T1000 (cell line): Measurements from ENCODE around the gene KRTAP4-8.
"Not testable (repeated sequence)": the region's sequence is repeated elsewhere in the genome, so short reads cannot be mapped to it uniquely, and the experiment has no call there.

ENCODE experiments used
- DNase-seq: peaks from one replicate; lab custom pipeline; 2025; ENCODE audit warnings: mixed read lengths; lab: John Stamatoyannopoulos, UW

KRTAP4-8 gene

DNA sequence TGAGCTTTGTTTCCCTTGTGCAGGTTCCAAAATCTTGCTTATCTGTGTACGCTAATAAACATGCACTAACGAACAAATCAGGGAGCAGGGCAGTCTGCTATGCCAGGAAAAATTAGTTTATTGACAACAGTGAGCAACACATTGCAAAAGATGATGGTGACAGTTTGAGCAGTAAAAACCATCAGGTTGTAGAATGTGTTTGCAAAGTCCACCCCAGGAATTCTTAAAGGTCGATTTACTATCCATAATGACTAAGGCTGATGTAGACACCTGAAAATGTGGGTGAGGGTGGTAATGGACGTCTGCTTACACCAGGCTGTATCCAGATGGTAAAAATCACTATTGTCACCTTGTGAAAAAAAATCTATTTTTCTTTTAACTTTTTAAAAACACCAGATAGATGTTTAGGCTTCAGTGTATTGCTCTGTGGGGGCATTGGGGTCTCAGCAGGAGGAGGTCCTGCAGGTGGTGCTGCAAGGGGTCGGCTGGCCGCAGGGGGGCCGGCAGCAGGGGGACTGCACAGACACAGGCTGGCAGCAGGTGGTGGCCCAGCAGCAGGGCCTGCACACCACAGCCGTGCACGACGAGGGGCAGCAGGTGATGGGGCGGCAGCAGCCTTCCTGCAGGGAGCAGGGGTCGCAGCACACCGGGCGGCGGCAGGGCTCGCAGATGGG is 32.8 kb downstream of the KRTAP4-8 start:
- DNase-seq: not testable (repeated sequence)

DNA sequence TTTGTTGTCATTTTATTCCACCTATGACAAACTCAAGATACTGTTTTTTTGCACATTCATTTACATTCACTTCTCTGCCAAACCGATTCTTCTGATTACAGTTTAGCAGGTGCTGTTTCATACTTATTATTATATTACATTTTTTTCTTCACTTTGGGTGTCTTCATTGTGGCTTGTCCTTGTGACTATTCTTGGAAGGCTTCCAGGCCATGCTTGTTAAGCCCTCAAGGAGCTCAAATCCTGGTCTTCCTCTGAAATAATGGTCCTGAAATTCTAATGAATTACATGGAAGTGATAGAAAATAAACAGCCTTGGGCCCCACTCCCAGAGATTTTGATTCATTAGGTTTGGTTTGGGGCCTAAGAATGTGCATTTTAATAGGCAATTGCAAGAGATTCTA is 33.6 kb downstream of the KRTAP4-8 start:
- no peak for DNase-seq

DNA sequence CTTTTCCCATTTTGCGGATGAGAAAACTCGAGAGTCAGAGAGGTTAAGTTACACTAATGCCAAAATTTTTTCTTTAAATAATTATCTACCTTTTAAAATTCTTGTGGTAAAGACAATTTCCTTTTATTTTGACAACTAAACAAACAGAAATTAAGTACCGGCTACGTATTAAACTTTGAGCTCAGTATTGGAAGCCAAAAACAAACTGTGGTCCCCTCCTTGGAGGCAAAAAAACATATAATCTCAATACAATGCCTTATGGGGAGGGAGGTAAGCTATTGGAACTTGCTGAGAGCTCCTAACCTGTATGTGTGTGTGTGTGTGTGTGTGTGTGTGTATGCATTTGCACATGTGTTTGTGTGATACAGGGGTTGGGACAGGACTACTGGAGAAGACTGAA is 34.5 kb downstream of the KRTAP4-8 start:
- DNase-seq: no peak

- DNase-seq: no peak
Observed at GRCh38 chr17:41061964-41062363, 36.0 kb downstream of the KRTAP4-8 start.

DNA sequence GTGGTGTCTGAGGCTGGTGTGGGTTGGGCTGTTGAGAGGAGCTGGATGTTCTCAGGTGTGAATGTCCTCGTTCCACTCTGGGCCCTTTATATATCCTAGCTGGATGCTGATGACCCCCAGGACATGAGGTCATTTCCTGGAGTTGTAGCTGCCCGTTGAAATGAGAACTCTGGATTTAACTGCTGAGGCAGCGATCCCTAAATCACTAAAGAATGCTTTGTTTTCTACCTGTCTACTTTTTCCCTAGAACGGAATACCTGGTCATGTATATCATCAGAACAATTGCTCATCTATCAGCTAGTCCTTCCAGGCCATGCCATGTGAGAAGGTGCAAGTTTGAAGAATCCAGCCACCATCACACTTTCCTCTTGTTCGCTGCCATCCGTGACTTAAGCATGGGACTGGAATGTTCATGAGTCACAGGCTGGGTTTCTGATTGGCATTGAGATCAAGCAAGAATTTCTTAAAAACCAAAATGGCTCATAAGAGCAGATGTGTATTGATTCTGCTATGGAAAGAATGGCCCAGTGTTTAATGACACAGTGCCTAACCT is 37.8 kb downstream of the KRTAP4-8 start, which contains the start of gene KRTAP2-3:
Gene KRTAP2-3 (minus strand): TSS at position 63 of the 553 bp plus-strand sequence. CDS start 64 bp downstream, outside the sequence.
- DNase-seq: peak; percentile 26

DNA sequence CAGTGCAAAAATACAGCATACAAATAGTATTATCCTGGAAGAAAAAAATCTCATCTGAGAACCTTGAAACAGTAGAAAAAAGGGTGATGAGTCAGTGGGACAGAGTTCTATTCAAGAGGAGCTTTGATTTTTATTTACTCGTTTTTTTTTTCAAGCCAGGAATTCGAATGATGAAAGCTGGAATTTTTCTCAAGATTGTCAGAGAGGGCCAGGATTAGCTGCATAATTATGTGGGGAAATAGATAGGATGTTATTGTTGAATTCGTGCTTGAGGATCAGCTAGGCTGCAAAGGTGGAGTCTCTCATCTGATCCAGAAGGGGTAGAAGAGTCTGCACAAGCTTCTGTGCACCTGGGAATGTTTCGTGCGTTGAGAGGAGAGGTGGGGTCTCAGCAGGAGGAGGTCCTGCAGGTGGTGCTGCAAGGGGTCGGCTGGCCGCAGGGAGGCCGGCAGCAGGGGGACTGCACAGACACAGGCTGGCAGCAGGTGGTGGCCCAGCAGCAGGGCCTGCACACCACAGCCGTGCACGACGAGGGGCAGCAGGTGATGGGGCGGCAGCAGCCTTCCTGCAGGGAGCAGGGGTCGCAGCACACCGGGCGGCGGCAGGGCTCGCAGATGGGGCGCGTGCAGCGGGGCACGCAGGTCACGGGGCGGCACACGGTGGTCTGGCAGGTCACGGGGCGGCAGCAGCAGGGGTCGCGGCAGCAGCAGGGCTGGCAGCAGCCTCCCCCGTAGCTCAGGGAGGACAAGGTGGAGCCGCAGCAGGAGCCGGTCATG is 38.5 kb downstream of the KRTAP4-8 start:
- DNase-seq: not testable (repeated sequence)

DNA sequence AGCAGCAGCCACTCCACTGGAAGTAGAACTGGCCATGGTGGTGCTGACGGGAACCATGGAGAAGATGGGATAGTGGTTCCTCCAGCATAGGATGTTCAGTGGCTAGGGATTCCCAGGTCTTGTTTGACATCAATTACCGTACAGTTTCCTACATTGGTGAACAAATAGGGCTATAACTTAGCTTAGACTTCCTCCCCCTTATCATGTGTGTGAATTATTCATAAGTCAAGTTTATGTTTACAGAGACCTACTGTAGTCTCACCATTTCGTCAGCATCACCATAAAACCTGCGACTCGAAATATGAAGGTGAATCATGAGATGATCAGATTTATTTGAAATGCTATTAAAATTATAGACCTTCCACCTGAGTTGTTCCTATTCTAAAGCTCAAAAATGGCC is 39.2 kb downstream of the KRTAP4-8 start:
- DNase-seq: no peak

DNA sequence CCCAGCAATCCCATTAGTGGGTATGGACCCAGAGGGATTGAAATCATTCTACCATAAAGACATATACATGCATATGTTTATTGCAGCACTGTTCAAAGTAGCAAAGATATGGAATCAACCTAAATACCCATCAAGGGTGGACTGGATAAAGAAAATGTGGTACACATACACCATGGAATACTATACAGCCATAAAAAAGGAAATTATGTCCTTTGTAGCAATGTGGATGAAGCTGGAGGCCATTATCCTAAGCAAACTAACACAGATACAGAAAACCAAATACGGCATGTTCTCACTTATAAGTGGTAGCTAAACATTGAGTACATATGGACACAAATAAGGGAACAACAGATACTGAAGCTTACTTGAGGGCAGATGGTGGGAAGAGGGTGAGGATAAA is 40.4 kb downstream of the KRTAP4-8 start:
- no peak for DNase-seq

DNA sequence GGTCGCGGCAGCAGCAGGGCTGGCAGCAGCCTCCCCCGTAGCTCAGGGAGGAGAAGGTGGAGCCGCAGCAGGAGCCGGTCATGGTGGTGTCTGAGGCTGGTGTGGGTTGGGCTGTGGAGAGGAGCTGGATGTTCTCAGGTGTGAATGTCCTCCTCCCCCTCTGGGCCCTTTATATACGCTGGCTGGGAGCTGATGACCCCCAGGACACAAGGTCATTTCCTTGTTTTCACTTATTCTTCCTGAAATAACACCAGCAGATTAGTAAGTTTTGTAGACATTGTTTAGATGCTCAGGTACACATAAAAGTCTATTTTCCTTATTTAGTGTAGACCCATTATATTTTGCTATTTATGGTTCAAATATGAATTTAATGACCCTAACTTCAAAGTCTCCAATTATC is 42.8 kb downstream of the KRTAP4-8 start, which contains the start of gene KRTAP2-2:
Gene KRTAP2-2 (minus strand): TSS at position 101 of the 400 bp plus-strand sequence. CDS start 19 bp downstream, at position 82.
- DNase-seq: not testable (repeated sequence)

DNA sequence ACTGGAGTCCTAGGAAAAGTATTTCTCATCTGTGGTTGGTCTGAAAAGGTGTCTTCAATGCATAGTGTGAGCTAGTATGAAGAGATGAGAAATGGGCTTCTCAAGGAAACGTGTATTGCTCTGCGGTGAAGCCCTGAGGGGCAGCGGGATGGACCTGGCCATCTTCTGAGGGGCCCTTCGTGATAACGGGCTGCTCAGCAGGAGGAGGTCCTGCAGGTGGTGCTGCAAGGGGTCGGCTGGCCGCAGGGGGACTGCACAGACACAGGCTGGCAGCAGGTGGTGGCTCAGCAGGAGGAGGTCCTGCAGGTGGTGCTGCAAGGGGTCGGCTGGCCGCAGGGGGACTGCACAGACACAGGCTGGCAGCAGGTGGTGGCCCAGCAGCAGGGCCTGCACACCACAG is 43.4 kb downstream of the KRTAP4-8 start:
- not testable (repeated sequence) for DNase-seq

GRCh38 chr17:41054025-41054424 is 43.9 kb downstream of the KRTAP4-8 start:
- no peak for DNase-seq

GRCh38 chr17:41052566-41052965 is 45.4 kb downstream of the KRTAP4-8 start:
- no peak for DNase-seq

- DNase-seq: no peak
Observed at GRCh38 chr17:41049110-41049509, 48.8 kb downstream of the KRTAP4-8 start.

- peak; percentile 20 for DNase-seq
Observed at GRCh38 chr17:41048441-41048840, 49.5 kb downstream of the KRTAP4-8 start.
